RWPE1 (cell line): ENCODE data around the gene KRTAP12-4.

Source experiments
- CTCF ChIA-PET: fragments of 350-600 bp; sonication (Branson Sonifier 250); formaldehyde crosslinking; extraction: SDS; loops from one replicate; lab custom pipeline; 2021; lab: Yijun Ruan, JAX
- POLR2A ChIA-PET: fragments of 400-600 bp; formaldehyde crosslinking; extraction: SDS; loops from one replicate; lab custom pipeline; 2020; ENCODE audit warnings: antibody characterized with exemption; ENCODE audit not compliant: low non-redundant PET; lab: Yijun Ruan, JAX
- DNase-seq: peaks from one replicate; pipeline ENCODE4 v3.0.0; 2012; ENCODE audit warnings: low spot score
- H3K27ac ChIP-seq: fragments of 450-650 bp; 2 replicates; pipeline ENCODE4 v1.5.1; 2017
- CTCF ChIP-seq: fragments of 450-650 bp; conservative IDR thresholded peaks from 2 replicates; pipeline ENCODE4 v1.5.1; 2017; ENCODE audit warnings: low read depth, mild to moderate bottlenecking

KRTAP12-4 gene, protein sequence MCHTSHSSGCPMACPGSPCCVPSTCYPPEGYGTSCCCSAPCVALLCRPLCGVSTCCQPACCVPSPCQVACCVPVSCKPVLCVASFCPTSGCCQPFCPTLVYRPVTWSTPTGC

GRCh38 chr21:44654576-44655175 lies at the start of gene KRTAP12-4:
TSS of gene KRTAP12-4 (minus strand) at chr21:44654659. CDS start at chr21:44654614, 45 bp downstream.
- CTCF ChIA-PET: no interaction called here
- no peak for TF ChIP-seq CTCF
- no peak within 1 kb of the TSS for H3K27ac ChIP-seq
- POLR2A ChIA-PET: no interaction called here
- no peak for DNase-seq

DNA sequence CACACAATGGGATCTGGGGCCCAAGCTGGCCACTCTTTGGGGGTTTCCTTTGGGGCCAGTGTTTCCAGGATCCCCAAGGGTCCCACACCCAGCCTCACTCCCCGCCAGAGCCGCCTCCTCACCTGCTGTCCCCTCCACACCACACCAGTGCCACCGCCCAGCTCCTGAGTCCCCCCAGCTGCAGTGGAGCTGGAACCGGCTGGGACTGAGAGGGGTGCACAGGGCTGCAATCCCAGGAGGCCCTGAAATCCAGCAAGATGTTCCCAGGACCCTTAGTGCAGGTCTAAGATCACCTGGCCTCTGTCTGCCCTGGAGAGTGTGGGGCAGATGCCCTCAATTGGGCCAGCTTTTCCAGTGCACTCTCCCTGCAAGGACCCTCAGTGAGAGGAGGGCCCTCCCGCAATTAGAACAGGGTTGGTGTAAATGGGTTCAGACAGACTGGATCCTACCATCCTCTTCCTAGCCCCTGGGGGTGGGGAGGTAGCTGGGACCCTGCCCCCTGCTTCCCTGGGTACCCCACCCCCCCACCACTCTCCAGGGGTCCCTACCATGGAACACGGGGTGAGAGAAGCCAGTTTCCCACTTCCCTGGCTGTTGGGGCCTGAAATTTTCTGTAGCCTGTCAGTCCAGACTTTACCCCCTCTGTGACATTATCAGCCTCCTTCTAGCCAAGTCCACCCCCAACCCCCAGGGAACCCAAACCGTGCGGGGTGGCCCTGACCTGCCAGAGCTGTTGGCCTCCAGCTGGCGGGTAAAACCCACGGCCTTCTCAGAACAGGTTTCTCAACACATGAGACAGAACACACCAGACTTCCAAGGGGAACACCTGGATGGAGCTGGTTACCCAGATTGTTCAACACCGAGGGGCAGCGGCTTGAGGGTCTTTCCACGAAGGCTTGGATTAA lies 49.5 kb upstream of the KRTAP12-4 start:
- CTCF ChIA-PET: interaction anchor here (0.6 kb wide), 1 partner anchor 51 kb away, joined by 3 read pairs; no protein-coding TSS in a partner anchor

DNA sequence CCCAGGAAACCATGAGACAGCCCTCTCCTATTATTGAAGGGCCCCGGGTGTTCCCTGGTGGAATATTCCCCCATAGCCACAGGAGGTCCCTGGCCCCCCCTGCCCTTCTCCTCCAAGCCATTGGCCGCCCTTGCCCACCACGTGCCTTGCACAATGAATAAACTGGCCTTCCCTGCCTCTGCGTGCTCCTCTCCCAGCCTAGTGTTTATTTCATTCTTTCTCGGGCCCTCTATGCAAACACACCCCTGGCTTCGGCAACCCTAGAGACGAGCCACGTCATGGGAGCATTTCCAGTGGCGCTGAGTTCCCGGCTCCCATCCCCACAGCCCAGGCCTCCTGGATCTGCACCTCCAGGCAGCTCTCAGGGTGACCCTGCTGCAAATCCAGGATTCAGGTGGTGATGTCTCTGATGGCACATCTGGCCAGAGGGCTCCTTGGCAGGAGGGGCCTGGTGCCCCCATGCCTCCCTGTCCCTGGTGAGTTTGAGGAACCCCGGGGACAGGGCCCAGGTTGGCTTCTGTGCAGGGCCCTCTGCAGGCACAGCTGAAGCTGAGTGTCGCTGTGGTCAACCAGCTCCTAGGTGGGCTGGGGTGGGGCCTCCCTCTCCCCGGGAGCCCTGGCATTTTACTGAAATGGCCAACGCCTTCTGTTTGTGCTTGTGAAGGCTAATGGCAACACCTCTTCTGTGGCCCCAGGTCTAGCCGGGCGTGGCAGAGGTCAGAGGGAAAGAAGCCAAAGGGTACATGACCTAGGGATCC lies 48.7 kb upstream of the KRTAP12-4 start:
- no peak for TF ChIP-seq CTCF
- ChIA-PET CTCF (no interaction called here), POLR2A (no interaction called here)
- no peak for DNase-seq
- H3K27ac ChIP-seq: no peak overlapping the region

More for the DNA sequence above, 49.5 kb upstream of the KRTAP12-4 start:
- H3K27ac ChIP-seq: no peak overlapping the region
- POLR2A ChIA-PET: no interaction called here
- DNase-seq: no peak
- TF ChIP-seq CTCF: no peak

- no peak for TF ChIP-seq CTCF
- POLR2A ChIA-PET: no interaction called here
- CTCF ChIA-PET: no interaction called here
These were observed 47.9 kb upstream of the KRTAP12-4 start for GRCh38 chr21:44702111-44702972.

GRCh38 chr21:44701541-44701940 lies 47.1 kb upstream of the KRTAP12-4 start:
- DNase-seq: no peak
- no peak overlapping the region for H3K27ac ChIP-seq
- CTCF ChIA-PET: no interaction called here
- POLR2A ChIA-PET: interaction anchor here (0.8 kb wide), 1 partner anchor 109 kb away, joined by 3 read pairs; no protein-coding TSS in a partner anchor
- no peak for TF ChIP-seq CTCF

More at GRCh38 chr21:44702111-44702972, 47.9 kb upstream of the KRTAP12-4 start:
- DNase-seq: no peak
- H3K27ac ChIP-seq: no peak overlapping the region
